Neural cell (in vitro differentiated cells): ENCODE measurements around the gene RPA3.
"Not testable (repeated sequence)": the region's sequence is repeated elsewhere in the genome, so short reads cannot be mapped to it uniquely, and the experiment has no call there.

ENCODE experiments used
- CTCF ChIP-seq: fragments of 450-650 bp; IDR thresholded peaks from 2 replicates; pipeline ENCODE4 v1.5.1; 2014; ENCODE audit warnings: antibody characterized with exemption, mild to moderate bottlenecking, moderate library complexity; ENCODE audit not compliant: poor library complexity, severe bottlenecking
- EP300 ChIP-seq: fragments of 450-650 bp; conservative IDR thresholded peaks from 2 replicates; pipeline ENCODE4 v1.6.1; 2014; ENCODE audit warnings: antibody characterized with exemption, mild to moderate bottlenecking, moderate library complexity; ENCODE audit not compliant: poor library complexity, severe bottlenecking
- EZH2 ChIP-seq: fragments of 200-600, 300-800 bp; shearing (Covaris generic), sonication (generic); IDR thresholded peaks from 2 replicates; pipeline ENCODE4 v1.6.1; 2014; ENCODE audit warnings: antibody characterized with exemption, low read length, borderline replicate concordance, mild to moderate bottlenecking; ENCODE audit not compliant: insufficient read depth, poor library complexity, severe bottlenecking
- MXI1 ChIP-seq: fragments of 450-650 bp; conservative IDR thresholded peaks from 2 replicates; pipeline ENCODE4 v1.6.1; 2014; ENCODE audit warnings: antibody characterized with exemption, mild to moderate bottlenecking; ENCODE audit not compliant: poor library complexity, severe bottlenecking
- POLR2AphosphoS5 ChIP-seq: IDR thresholded peaks from 2 replicates; pipeline ENCODE4 v1.6.1; 2012
- RAD21 ChIP-seq: fragments of 450-650 bp; conservative IDR thresholded peaks from 2 replicates; pipeline ENCODE4 v1.6.1; 2014; ENCODE audit warnings: antibody characterized with exemption, mild to moderate bottlenecking, moderate library complexity
- SMC3 ChIP-seq: fragments of 450-650 bp; conservative IDR thresholded peaks from 2 replicates; pipeline ENCODE4 v1.6.1; 2014; ENCODE audit warnings: antibody characterized with exemption, mild to moderate bottlenecking, moderate library complexity; ENCODE audit not compliant: poor library complexity
- TAF1 ChIP-seq: IDR thresholded peaks from 2 replicates; pipeline ENCODE4 v1.6.1; 2012; ENCODE audit warnings: low read depth
- TF ChIP-seq, protein P1 (sequence below): IDR thresholded peaks from 2 replicates; pipeline ENCODE4 v1.6.1; 2012; ENCODE audit warnings: borderline replicate concordance

GRCh38 chr7:7679640-7680039 is 38.8 kb downstream of the RPA3 start:
- TF ChIP-seq CTCF, MXI1, EP300, POLR2AphosphoS5, EZH2, RAD21, TAF1, SMC3: not testable (repeated sequence)
- TF ChIP-seq, protein P1, sequence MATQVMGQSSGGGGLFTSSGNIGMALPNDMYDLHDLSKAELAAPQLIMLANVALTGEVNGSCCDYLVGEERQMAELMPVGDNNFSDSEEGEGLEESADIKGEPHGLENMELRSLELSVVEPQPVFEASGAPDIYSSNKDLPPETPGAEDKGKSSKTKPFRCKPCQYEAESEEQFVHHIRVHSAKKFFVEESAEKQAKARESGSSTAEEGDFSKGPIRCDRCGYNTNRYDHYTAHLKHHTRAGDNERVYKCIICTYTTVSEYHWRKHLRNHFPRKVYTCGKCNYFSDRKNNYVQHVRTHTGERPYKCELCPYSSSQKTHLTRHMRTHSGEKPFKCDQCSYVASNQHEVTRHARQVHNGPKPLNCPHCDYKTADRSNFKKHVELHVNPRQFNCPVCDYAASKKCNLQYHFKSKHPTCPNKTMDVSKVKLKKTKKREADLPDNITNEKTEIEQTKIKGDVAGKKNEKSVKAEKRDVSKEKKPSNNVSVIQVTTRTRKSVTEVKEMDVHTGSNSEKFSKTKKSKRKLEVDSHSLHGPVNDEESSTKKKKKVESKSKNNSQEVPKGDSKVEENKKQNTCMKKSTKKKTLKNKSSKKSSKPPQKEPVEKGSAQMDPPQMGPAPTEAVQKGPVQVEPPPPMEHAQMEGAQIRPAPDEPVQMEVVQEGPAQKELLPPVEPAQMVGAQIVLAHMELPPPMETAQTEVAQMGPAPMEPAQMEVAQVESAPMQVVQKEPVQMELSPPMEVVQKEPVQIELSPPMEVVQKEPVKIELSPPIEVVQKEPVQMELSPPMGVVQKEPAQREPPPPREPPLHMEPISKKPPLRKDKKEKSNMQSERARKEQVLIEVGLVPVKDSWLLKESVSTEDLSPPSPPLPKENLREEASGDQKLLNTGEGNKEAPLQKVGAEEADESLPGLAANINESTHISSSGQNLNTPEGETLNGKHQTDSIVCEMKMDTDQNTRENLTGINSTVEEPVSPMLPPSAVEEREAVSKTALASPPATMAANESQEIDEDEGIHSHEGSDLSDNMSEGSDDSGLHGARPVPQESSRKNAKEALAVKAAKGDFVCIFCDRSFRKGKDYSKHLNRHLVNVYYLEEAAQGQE: not testable (repeated sequence)
